Urinary bladder (tissue), 4 donors: ENCODE data around the gene MDFI. TPM values are rescaled to one million over a fixed set of nuclear protein-coding genes. Genes with fewer than 3 reads are reported as not detected.
A peak's percentile ranks its signal among the peaks of the same experiment; 100 is the strongest.

ENCODE experiments used
- DNase-seq: peaks from one replicate; pipeline ENCODE4 v3.0.0-alpha.2; 2015; ENCODE audit errors: extremely low spot score
- H3K27ac ChIP-seq: one replicate; pipeline ENCODE4 v1.5.1; 2013; ENCODE audit warnings: low read depth, mild to moderate bottlenecking, moderate library complexity
- H3K36me3 ChIP-seq: one replicate; pipeline ENCODE4 v1.6.1; 2013; ENCODE audit warnings: mild to moderate bottlenecking, moderate library complexity; ENCODE audit not compliant: insufficient read depth
- H3K4me1 ChIP-seq: one replicate; pipeline ENCODE4 v1.6.1; 2013; ENCODE audit warnings: mild to moderate bottlenecking, moderate library complexity; ENCODE audit not compliant: insufficient read depth
- H3K4me3 ChIP-seq: one replicate; pipeline ENCODE4 v1.5.1; 2013; ENCODE audit warnings: low read depth, low read length
- WGBS: extraction: QIAGEN DNeasy Blood & Tissue Kit; methylation state at CpG from one replicate; pipeline ENCODE4 v1.1.7; 2013; 5-methylcytosine and 5-hydroxymethylcytosine counted together
- polyA plus RNA-seq: library from polyadenylated mRNA; stranded (reverse); fragments of 200-250 nt; gene quantifications from one replicate; pipeline ENCODE4 v1.2.3, GENCODE V29; 2013
- total RNA-seq: library from RNA; depleted of rRNA; stranded (reverse); fragments of >200 nt; gene quantifications from one replicate; pipeline ENCODE4 v1.2.3, GENCODE V29; 2014
- donor health status: healthy with polysubstance abuse.
- donor health status: healthy.

MDFI gene
- total and polyA plus RNA-seq, 2 donors, result 20.6 to 32.6 TPM

DNA sequence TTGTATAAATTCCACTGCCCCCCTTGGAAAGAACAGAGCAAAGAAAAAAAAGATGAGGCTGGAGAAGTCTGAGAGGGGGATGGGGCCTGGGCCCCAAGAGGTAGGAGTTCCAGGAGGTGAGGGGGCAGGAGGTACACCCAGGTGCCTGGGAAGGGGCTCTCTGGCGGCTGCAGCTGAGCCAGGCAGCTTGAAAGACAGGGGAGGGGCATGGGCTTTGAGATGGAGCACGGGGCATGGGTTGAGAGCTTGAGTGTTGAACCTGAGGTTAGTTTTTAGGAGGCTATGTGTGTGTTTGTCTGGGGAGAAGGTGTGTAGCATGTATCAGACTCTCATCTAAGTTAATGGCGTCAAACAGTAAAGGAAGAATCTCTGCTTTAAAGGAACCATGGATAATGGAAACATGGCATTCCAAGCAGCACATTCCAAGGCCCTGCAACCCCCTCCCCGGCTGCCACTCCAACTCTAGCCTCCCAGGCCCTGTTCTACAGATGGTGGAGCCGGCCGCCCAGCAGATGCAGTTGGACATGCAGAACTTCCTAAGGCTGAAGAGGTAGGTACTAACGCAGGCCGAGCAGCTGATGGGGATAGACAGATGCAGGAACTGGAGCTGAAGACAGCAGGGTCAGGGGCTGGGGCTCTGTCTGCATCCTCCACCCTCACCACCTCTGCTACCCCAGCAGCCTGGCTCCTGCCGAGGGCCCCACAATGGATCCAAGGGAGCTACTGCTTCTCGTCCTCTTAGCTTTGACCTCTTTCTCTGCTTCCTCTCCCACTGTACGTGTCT is 42.1 kb downstream of the MDFI start:
- Histone ChIP-seq H3K36me3 (no peaks in the 10 kb centered on the region), H3K4me3 (no peak overlapping the region), H3K27ac (no peak overlapping the region), H3K4me1 (peaks cover 1% of the 10 kb centered on the region)
- DNase-seq, result no peak
- WGBS, result 82% methylated on average over 11 of the region's 11 CpGs

GRCh38 chr6:41682056-41682477 is 43.8 kb downstream of the MDFI start:
- Histone ChIP-seq H3K27ac (no peak overlapping the region), H3K4me1 (peaks cover 1% of the 10 kb centered on the region), H3K36me3 (peaks cover 2% of the 10 kb centered on the region), H3K4me3 (no peak overlapping the region)
- DNase-seq, result peak; percentile 77
- 5% methylated on average over 9 of the region's 9 CpGs for WGBS

DNA sequence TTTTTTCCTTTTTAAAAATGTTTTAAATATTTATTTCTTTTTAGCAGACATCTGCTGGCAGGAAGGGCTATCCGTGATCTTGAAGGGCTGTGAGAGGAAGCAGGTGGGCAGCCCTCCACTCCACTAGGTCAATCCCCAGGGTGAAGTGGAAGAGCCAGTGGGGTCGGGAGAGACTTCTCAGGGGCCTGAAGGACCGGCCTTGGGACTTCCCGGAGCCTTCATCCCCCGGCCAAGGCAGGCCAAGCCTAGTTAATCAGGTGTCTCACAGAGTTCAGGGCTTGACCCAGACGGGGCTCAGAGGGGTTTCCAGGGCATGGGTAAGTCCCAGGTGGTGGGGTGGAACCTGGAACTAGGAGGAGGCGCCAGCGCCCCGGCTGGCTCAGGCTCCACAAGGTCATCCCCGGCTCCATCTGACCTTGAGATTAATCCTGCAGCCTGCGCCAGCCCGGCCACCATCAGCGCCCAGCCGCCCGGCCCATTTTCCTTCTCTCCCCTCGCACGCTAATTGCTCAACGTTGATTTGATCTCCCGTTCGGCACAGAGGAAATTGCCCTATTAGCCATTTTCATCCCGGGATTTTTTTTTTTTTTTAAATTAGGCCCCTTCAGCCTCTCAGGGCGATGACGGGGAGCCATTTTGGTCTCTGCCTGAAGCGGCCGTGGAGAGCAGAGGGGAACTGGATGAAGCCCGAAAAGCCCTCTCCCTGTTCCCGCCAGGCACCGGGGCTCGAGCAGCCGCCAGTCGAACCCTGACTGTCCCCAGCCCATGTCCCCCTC is 44.4 kb downstream of the MDFI start:
- WGBS, result 44% methylated on average over 31 of the region's 31 CpGs
- no peak overlapping the region for H3K27ac ChIP-seq
- peaks cover 2% of the 10 kb centered on the region for H3K36me3 ChIP-seq
- H3K4me3 ChIP-seq, result peak overlapping the region; percentile 37
- H3K4me1 ChIP-seq, result peaks cover 1% of the 10 kb centered on the region
- DNase-seq, result no peak

- Histone ChIP-seq H3K27ac (no peak overlapping the region), H3K4me1 (peaks cover 1% of the 10 kb centered on the region), H3K36me3 (peaks cover 2% of the 10 kb centered on the region), H3K4me3 (peak overlapping the region; percentile 37)
- no peak for DNase-seq
- WGBS, result 7% methylated on average over 18 of the region's 18 CpGs
Observed at GRCh38 chr6:41683273-41683522, 44.9 kb downstream of the MDFI start.

GRCh38 chr6:41683523-41684310 is 45.4 kb downstream of the MDFI start:
- WGBS, result 11% methylated on average over 38 of the region's 38 CpGs
- Histone ChIP-seq H3K27ac (no peak overlapping the region), H3K4me3 (peak overlapping the region; percentile 37), H3K4me1 (peaks cover 1% of the 10 kb centered on the region), H3K36me3 (peaks cover 2% of the 10 kb centered on the region)
- DNase-seq, result no peak

DNA sequence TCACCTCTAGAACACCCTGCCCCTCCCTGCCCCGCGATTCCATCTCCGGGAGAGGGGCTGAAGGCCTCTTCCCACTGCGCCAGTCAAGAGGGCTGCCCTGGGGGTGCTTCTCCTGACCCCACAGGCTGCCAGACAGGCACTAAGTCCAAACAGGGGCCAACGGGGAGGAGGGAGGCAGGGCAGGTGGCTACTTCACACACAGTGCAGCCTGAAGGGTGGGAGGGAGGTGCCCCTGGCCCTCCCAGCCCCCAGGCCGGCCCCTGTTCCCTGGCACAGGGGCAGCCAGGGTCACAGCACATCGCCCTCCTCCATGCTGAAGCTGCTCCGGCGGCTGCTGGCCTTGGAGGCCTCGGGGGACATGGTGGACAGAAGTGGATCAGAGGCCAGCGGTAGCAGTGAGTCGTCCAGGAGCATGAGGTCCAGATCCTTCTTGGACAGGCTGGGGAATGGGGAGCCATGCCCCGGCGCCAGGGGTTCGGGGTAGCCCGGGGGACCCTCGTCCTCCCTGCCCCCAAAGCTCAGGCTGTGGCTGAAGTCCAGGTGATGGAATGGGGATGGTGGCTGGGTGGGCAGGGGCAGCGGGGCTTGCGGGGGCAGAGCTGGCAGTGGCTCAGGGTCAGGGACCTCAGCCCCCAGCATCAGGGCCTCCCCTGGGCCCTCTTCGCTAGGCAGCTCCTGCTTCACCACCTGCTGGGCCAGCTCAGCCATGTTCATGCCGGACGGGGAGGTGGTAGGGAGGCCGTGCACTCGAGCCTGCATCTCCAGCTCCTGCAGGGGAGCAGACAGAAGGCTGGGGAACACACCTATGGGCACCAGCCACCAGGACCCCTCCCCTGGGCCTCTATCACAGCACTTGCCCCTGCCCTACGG is 46.3 kb downstream of the MDFI start:
- no peak overlapping the region for H3K27ac ChIP-seq
- no peak for DNase-seq
- peaks cover 2% of the 10 kb centered on the region for H3K36me3 ChIP-seq
- WGBS, result 89% methylated on average over 25 of the region's 25 CpGs
- peaks cover 1% of the 10 kb centered on the region for H3K4me1 ChIP-seq
- H3K4me3 ChIP-seq, result no peak overlapping the region

- WGBS, result 92% methylated on average over 7 of the region's 7 CpGs
- Histone ChIP-seq H3K36me3 (peaks cover 2% of the 10 kb centered on the region), H3K27ac (no peak overlapping the region), H3K4me1 (peaks cover 1% of the 10 kb centered on the region), H3K4me3 (no peak overlapping the region)
- DNase-seq, result no peak
Observed at GRCh38 chr6:41685641-41686380, 47.5 kb downstream of the MDFI start.

DNA sequence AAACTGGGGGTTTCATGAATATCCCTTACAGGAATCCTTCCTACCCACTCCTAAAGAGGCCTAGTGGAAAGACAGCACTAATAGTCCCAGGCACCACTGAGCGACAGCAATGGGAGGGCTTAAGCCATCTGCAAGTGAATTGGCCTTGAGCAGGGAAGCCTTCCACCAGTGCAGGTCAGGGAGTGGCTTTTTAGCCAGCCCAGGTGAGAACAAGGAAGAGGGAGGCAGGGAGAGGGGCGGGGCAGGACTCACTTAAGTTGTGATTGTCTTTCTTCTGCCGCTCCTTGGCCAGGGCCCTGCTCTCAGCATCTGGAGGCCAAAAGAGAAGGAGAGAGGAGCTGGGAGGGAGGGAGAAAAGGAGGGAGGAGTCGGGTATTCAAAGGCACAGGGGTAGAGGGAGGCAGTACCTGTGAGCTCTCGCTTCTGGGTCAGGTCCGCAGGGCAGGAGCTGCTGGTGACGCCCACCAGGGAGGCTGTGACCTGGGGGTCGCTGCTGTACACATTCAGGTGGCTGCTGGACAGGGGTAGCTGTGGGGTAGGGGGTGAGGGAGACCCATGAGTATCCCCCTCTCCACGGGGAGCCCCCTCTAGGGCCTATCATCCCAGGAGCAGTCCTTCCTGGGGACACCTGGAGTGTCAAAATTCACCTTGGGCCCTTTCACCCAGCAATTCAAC is 49.4 kb downstream of the MDFI start:
- H3K4me1 ChIP-seq, result no peaks in the 10 kb centered on the region
- no peak overlapping the region for H3K4me3 ChIP-seq
- no peak for DNase-seq
- peaks cover 2% of the 10 kb centered on the region for H3K36me3 ChIP-seq
- 73% methylated on average over 9 of the region's 9 CpGs for WGBS
- no peak overlapping the region for H3K27ac ChIP-seq

DNA sequence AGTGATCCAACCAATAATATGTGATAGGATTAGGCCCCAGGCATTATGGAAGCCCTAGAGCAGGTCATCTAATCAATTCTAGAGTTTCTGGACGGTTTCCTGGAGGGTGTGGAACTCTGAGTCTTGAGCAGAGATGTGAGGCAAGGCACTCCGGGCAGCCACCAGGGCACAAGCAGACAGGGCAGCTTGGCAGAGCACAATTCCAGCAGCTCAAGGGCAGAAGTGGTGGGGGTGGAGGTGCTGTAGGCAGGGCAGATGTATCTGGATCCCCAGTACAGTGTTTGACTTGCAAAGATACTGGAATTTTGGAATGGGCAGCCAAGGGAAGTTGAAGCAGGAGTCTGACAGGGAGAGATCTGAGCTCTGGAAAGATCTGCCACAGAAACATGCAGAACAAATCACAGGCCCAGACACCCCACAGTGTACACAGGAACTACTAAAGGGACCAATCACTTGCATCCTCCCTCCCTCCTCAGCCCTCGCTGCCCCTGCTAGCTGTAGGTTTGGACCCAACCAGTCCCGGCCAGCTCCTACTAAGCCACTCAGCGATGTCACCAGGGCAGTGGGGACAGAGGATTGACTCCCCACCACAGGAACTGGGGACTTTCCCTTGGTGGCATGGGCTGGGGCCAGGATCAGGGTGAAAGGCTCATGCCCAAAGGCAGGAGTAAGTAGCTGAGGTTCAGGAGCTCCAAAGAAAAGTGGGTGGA is 50.1 kb downstream of the MDFI start:
- H3K27ac ChIP-seq, result no peak overlapping the region
- H3K4me3 ChIP-seq, result no peak overlapping the region
- 79% methylated on average over 5 of the region's 5 CpGs for WGBS
- H3K4me1 ChIP-seq, result no peaks in the 10 kb centered on the region
- peaks cover 2% of the 10 kb centered on the region for H3K36me3 ChIP-seq
- DNase-seq, result no peak

DNA sequence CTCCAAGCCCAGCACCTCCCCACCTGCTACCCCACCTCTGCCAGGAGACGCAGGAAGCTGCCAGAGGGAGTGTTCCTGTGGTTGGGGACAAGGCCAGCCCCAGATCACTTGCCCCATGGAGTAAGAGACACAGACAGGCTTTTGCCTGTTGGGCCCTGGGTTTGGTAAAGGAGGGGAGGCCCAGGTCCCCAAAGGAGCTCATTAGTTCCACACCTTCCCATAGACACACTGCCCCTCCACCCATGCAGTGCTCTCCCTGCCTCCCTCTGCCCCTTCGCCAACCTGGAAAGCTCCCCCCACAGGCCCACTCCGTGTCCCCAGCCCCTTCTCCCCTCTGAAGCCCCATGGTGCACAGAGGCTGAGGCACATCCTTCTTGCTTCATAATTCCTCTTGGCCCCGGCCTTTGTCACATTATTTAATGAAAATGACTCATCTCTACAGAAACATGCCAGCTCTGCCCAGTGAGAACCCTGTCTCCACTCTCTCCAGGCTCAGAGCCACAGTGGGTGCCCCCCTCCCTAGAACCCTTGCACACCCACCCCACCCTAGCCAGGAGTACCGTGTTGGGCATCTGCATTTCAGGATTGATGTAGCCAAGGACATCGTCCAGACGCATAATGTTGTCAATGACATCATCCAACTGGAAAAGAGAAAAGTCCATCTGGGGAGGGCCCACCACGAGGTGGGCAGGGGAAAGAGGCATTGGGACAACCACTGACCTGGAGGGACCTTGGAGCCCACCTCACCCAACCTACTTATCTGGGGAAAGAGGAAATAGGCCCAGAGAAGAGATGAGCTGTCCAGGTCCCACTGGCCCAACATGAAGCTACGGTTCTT is 51.1 kb downstream of the MDFI start:
- H3K27ac ChIP-seq, result no peak overlapping the region
- peaks cover 2% of the 10 kb centered on the region for H3K36me3 ChIP-seq
- H3K4me3 ChIP-seq, result no peak overlapping the region
- no peaks in the 10 kb centered on the region for H3K4me1 ChIP-seq
- no peak for DNase-seq
- 67% methylated on average over 9 of the region's 9 CpGs for WGBS
